ENCODE measurements around the gene TGM3. TPM values are rescaled to one million over a fixed set of nuclear protein-coding genes. Genes with fewer than 3 reads are reported as not detected.

Gene TGM3
- total and polyA plus RNA-seq, 2 donors (not counting 1 experiment from before 2014, with no cell fraction given), result under 0.01 TPM; not detected in 1

DNA sequence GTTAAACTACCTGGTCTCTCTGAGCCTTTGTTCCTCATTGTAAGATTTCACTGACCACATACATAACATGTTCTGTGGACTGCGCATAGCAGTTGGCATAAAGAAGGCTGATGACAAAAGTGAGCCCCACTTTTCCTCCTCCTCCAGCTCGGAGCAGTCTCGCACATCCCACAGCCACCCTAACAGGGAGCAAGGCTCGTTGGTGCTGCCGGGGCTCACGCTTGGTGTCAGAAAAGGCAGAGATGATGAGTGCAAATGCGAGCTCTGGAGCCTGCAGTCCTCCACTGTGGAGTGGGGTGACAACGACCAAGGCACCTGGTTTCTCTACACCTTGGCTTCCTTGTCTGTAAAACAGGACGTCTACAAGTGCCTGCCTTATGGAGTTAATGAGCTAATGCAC lies 9.7 kb downstream of the TGM3 start:
- Histone ChIP-seq H3K4me3 (replicated peaks in 1 of 4; ENCODE audit: control extremely low read depth in 1 of 4, insufficient read depth in 1 of 4, low read depth in 3 of 4, low read length in 4 of 4) (no peak overlapping the region), H3K79me2 (ENCODE audit: control insufficient read depth, insufficient read depth, low read length) (no peaks in the 10 kb centered on the region), H3K9me3 (ENCODE audit: control insufficient read depth, insufficient read depth, low read depth, low read length) (no peaks in the 10 kb centered on the region), H4K20me1 (ENCODE audit: control insufficient read depth, extremely low read depth, insufficient read depth, low read length) (no peaks in the 10 kb centered on the region), H3K27me3 (ENCODE audit: control insufficient read depth, insufficient read depth, low read length) (peaks cover 3% of the 10 kb centered on the region), H3K36me3 (ENCODE audit: control insufficient read depth, insufficient read depth, low read length) (no peaks in the 10 kb centered on the region), H3K27ac (ENCODE audit: insufficient read depth, low read length) (no peak overlapping the region), H2AFZ (ENCODE audit: low read length) (no peak overlapping the region), H3K4me1 (ENCODE audit: control insufficient read depth, extremely low read depth, insufficient read depth, low read length) (no peaks in the 10 kb centered on the region), H3K4me2 (ENCODE audit: extremely low read depth, insufficient read depth, low read length) (no peak overlapping the region), H3K9ac (ENCODE audit: insufficient read depth, low read length) (no peak overlapping the region)
- no peak for DNase-seq (ENCODE audit: low read depth in 2 of 2)
- no peak for TF ChIP-seq EZH2 (IDR thresholded peaks at IDR 0.05; ENCODE audit: low read length, missing control alignments)
- TF ChIP-seq, protein P1, sequence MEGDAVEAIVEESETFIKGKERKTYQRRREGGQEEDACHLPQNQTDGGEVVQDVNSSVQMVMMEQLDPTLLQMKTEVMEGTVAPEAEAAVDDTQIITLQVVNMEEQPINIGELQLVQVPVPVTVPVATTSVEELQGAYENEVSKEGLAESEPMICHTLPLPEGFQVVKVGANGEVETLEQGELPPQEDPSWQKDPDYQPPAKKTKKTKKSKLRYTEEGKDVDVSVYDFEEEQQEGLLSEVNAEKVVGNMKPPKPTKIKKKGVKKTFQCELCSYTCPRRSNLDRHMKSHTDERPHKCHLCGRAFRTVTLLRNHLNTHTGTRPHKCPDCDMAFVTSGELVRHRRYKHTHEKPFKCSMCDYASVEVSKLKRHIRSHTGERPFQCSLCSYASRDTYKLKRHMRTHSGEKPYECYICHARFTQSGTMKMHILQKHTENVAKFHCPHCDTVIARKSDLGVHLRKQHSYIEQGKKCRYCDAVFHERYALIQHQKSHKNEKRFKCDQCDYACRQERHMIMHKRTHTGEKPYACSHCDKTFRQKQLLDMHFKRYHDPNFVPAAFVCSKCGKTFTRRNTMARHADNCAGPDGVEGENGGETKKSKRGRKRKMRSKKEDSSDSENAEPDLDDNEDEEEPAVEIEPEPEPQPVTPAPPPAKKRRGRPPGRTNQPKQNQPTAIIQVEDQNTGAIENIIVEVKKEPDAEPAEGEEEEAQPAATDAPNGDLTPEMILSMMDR (conservative IDR thresholded peaks at IDR 0.05 in 1 of 2, IDR thresholded peaks at IDR 0.05 in 1 of 2; ENCODE audit: low read depth in 1 of 2, low read length in 2 of 2), result no peak

DNA sequence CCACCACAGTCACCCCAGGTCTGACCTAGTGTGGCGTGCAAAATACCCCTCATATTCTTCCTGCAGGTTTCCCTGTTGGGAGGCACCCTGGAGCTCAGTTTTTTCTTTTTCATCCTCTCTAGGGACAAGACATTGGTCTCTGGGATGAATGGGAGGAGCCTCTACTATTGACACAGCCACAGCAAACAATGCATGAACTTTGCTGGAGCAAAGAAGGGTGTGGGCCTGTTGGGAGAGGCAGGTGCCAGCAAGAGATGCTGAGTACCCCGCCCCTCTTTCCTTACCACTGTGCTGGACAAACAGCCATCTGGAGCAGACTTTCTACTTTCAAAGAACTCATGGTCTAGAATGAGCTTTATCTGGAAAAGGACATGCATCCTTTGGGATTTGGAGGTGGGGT lies 10.1 kb downstream of the TGM3 start:
- no peak overlapping the region for H3K4me3 ChIP-seq (replicated peaks in 1 of 4; ENCODE audit: control extremely low read depth in 1 of 4, insufficient read depth in 1 of 4, low read depth in 3 of 4, low read length in 4 of 4)
- H4K20me1 ChIP-seq (ENCODE audit: control insufficient read depth, extremely low read depth, insufficient read depth, low read length), result no peaks in the 10 kb centered on the region
- peaks cover 3% of the 10 kb centered on the region for H3K27me3 ChIP-seq (ENCODE audit: control insufficient read depth, insufficient read depth, low read length)
- H3K79me2 ChIP-seq (ENCODE audit: control insufficient read depth, insufficient read depth, low read length), result no peaks in the 10 kb centered on the region
- no peaks in the 10 kb centered on the region for H3K4me1 ChIP-seq (ENCODE audit: control insufficient read depth, extremely low read depth, insufficient read depth, low read length)
- H3K36me3 ChIP-seq (ENCODE audit: control insufficient read depth, insufficient read depth, low read length), result no peaks in the 10 kb centered on the region
- DNase-seq (ENCODE audit: low read depth in 2 of 2), result no peak
- no peak overlapping the region for H2AFZ ChIP-seq (ENCODE audit: low read length)
- H3K27ac ChIP-seq (ENCODE audit: insufficient read depth, low read length), result no peak overlapping the region
- H3K4me2 ChIP-seq (ENCODE audit: extremely low read depth, insufficient read depth, low read length), result no peak overlapping the region
- H3K9ac ChIP-seq (ENCODE audit: insufficient read depth, low read length), result no peak overlapping the region
- no peaks in the 10 kb centered on the region for H3K9me3 ChIP-seq (ENCODE audit: control insufficient read depth, insufficient read depth, low read depth, low read length)
- TF ChIP-seq, protein P1 (conservative IDR thresholded peaks at IDR 0.05 in 1 of 2, IDR thresholded peaks at IDR 0.05 in 1 of 2; ENCODE audit: low read depth in 1 of 2, low read length in 2 of 2), result no peak
- no peak for TF ChIP-seq EZH2 (IDR thresholded peaks at IDR 0.05; ENCODE audit: low read length, missing control alignments)

DNA sequence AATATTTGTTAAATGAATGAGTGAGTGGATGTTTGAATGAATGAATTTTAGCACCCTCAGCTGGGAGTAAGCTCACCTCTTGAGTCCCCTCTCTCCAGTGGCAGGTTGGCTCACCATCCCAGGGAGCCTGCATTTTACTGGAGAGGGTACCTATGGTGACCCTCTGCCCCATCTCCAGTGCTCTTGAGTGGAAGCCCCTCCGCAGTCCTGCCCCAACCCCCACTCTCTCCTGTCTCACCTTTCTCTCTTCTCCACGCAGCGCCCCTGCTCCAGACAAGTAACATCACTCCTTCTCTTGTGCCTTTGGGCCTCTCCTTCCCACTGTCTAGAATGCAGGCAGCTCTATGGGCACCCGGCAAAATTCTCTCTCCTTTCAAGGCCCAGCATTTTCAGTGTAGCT lies 11.3 kb downstream of the TGM3 start:
- Histone ChIP-seq H3K9ac (ENCODE audit: insufficient read depth, low read length) (no peak overlapping the region), H3K27me3 (ENCODE audit: control insufficient read depth, insufficient read depth, low read length) (peaks cover 3% of the 10 kb centered on the region), H4K20me1 (ENCODE audit: control insufficient read depth, extremely low read depth, insufficient read depth, low read length) (no peaks in the 10 kb centered on the region), H3K4me3 (replicated peaks in 1 of 4; ENCODE audit: control extremely low read depth in 1 of 4, insufficient read depth in 1 of 4, low read depth in 3 of 4, low read length in 4 of 4) (no peak overlapping the region), H3K27ac (ENCODE audit: insufficient read depth, low read length) (no peak overlapping the region), H3K9me3 (ENCODE audit: control insufficient read depth, insufficient read depth, low read depth, low read length) (no peaks in the 10 kb centered on the region), H3K36me3 (ENCODE audit: control insufficient read depth, insufficient read depth, low read length) (no peaks in the 10 kb centered on the region), H3K79me2 (ENCODE audit: control insufficient read depth, insufficient read depth, low read length) (no peaks in the 10 kb centered on the region), H3K4me2 (ENCODE audit: extremely low read depth, insufficient read depth, low read length) (no peak overlapping the region), H3K4me1 (ENCODE audit: control insufficient read depth, extremely low read depth, insufficient read depth, low read length) (no peaks in the 10 kb centered on the region), H2AFZ (ENCODE audit: low read length) (no peak overlapping the region)
- no peak for TF ChIP-seq EZH2 (IDR thresholded peaks at IDR 0.05; ENCODE audit: low read length, missing control alignments)
- TF ChIP-seq, protein P1 (conservative IDR thresholded peaks at IDR 0.05 in 1 of 2, IDR thresholded peaks at IDR 0.05 in 1 of 2; ENCODE audit: low read depth in 1 of 2, low read length in 2 of 2), result no peak
- DNase-seq (ENCODE audit: low read depth in 2 of 2), result no peak
